ENCODE data around the gene ARHGAP33.
A peak's percentile ranks its signal among the peaks of the same experiment; 100 is the strongest.
"Not testable (repeated sequence)": the region's sequence is repeated elsewhere in the genome, so short reads cannot be mapped to it uniquely, and the experiment has no call there.

Gene ARHGAP33

DNA sequence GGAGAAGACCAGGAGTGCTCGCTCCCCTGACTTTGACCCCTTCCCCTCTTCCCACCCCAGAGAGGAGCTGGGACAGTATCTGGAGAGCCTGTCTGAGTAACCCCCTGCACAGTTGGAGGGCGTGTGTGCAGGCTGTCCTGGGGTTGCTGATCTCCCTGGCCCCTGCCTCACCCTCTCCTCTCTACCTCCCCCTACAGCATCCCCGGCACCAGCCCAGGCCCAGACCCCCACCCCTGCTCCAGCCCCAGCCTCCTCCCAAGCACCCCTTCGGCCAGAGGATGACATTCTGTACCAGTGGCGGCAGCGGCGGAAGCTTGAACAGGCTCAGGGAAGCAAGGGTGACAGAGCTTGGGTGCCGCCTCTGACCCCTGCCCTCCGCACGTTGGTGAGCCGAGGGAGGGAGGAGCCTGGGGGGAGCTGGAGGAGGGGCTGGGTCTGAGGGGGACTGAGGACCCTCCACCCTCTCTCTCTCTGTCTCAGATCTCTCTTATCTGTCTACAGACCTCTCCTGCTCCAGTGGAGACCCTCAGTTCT is 8.7 kb upstream of the ARHGAP33 start:
- Histone ChIP-seq H3K27me3 (replicated peaks) (no peaks in the 10 kb centered on the region), H3K36me3 (replicated peaks) (peaks cover 23% of the 10 kb centered on the region), H3K4me3 (ENCODE audit: low read depth, low read length) (no peak overlapping the region), H3K27ac (no peak overlapping the region)
- no peak for DNase-seq
- in situ Hi-C loops (cut with HindIII; ENCODE audit: low pct_ligation_motif_present, low sequenced_read_pairs), result no loop called here
- TF ChIP-seq, protein P1, sequence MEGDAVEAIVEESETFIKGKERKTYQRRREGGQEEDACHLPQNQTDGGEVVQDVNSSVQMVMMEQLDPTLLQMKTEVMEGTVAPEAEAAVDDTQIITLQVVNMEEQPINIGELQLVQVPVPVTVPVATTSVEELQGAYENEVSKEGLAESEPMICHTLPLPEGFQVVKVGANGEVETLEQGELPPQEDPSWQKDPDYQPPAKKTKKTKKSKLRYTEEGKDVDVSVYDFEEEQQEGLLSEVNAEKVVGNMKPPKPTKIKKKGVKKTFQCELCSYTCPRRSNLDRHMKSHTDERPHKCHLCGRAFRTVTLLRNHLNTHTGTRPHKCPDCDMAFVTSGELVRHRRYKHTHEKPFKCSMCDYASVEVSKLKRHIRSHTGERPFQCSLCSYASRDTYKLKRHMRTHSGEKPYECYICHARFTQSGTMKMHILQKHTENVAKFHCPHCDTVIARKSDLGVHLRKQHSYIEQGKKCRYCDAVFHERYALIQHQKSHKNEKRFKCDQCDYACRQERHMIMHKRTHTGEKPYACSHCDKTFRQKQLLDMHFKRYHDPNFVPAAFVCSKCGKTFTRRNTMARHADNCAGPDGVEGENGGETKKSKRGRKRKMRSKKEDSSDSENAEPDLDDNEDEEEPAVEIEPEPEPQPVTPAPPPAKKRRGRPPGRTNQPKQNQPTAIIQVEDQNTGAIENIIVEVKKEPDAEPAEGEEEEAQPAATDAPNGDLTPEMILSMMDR (IDR thresholded peaks at IDR 0.05; ENCODE audit: low read depth, low read length, missing control alignments), result no peak

DNA sequence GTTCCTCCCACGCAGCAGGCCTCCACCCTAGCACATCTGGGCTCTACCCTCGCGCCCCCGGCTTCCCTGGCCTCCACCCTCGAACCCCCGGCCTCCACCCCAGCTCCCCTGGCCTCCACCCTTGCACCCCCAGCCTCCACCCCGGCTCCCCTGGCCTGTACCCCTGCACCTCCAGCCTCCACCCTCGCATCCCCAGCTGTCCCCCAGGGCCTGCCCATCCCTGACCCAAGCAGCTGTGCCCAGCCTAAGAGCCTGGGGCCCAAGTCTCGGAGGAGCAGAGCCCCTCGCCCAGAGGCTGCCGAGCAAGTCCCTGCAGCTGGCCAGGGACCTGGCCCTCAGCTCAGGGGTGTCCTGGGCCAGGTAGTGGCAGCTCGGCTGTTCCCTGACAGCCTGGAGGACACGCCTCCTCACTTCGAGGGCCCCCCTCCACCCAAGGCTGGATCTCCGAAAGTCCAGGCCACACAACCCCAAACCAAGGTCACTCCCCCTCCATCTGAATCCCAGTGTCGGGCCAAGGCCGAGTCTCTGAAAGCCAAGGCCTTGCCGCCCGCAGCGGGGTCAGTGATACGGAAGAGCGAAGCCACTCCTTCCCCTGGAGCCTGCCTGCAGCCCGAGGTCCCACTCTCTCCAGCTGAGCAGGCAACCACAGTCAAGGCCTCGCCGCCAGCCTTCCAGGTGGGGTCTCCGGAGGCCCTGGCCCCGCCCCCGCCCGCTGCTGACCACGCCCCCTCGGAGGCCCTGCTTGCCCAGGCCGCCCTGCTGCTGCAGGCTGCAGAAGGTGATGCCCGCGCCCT is 7.9 kb upstream of the ARHGAP33 start:
- Histone ChIP-seq H3K27me3 (replicated peaks) (no peaks in the 10 kb centered on the region), H3K36me3 (replicated peaks) (peaks cover 18% of the 10 kb centered on the region), H3K27ac (no peak overlapping the region), H3K4me3 (ENCODE audit: low read depth, low read length) (no peak overlapping the region)
- no peak for DNase-seq
- TF ChIP-seq, protein P1 (IDR thresholded peaks at IDR 0.05; ENCODE audit: low read depth, low read length, missing control alignments), result no peak
- in situ Hi-C loops (cut with HindIII; ENCODE audit: low pct_ligation_motif_present, low sequenced_read_pairs), result no loop called here

DNA sequence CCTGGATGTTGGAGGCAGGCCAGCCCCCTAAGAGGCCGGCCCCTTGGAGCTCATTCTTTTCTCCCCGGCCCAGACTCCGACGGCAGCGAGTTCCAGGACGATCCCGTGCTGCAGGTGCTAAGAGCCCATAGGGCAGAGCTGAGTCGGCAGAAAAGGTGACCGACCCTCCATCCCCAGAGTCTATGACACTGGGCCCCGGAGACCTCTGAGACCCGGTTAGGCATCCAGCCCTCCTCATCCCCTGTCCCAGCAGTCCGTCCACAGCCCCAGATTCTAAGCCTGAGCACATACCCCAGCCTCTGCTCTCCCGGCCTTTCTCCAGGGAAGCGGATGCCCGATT is 7.3 kb upstream of the ARHGAP33 start:
- Histone ChIP-seq H3K36me3 (replicated peaks) (peaks cover 18% of the 10 kb centered on the region), H3K27me3 (replicated peaks) (no peaks in the 10 kb centered on the region), H3K4me3 (ENCODE audit: low read depth, low read length) (no peak overlapping the region), H3K27ac (no peak overlapping the region)
- in situ Hi-C loops (cut with HindIII; ENCODE audit: low pct_ligation_motif_present, low sequenced_read_pairs), result no loop called here
- TF ChIP-seq, protein P1 (IDR thresholded peaks at IDR 0.05; ENCODE audit: low read depth, low read length, missing control alignments), result no peak
- DNase-seq, result no peak

DNA sequence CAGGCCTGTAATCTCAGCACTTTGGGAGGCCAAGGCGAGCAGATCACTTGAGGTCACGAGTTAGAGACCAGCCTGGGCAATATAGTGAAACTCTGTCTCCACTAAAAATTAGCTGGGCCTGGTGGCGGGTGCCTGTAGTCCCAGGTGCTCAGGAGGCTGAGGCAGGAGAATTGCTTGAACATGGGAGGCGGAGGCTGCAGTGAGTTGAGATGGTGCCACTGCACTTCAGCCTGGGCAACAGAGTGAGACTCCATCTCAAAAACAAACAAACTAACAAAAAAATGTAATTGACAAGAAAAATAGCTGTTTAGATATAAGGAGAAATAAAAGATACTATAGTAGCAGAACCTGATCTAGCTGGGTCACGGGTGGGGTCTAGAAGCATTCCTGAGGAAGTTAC is 3.0 kb upstream of the ARHGAP33 start:
- H3K27ac ChIP-seq; DNase-seq; in situ Hi-C loops (cut with HindIII; ENCODE audit: low pct_ligation_motif_present, low sequenced_read_pairs); H3K27me3 ChIP-seq (replicated peaks); H3K36me3 ChIP-seq (replicated peaks); H3K4me3 ChIP-seq (ENCODE audit: low read depth, low read length): not testable (repeated sequence)

DNA sequence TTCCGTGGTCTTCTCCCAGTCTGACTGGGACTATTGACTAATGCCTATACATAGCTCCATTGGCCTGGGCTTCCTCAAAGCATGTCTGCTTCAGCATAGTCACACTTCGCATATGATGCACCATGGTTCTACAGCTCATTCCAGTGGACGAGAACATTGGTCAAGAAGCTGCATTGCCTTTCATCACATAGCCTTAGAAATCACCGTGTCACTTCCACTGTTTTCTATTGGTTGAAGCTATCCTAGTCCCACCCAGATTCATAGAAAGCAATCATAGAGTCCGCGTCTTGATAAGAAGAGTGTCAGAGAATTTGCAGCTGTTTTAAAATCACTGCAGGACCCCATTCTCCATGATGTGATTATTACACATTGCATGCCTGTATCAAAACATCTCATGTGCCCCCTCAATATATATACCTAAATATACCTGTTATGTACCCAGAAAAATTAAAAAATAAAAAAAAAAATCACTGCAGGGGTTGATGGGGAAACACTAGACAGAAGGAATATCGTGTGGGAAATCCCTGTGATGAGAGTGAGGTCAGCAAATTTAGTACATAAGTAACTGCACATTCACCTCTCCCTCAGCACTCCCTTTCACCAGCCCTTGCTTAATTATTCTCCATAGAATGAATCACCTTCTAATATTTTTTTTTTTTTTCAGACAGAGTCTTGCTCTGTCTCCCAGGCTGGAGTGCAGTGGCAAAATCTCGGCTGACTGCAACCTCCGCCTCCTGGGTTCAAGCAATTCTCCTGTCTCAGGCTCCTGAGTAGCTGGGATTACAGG is 2.2 kb upstream of the ARHGAP33 start:
- Histone ChIP-seq H3K36me3 (replicated peaks) (peaks cover 4% of the 10 kb centered on the region), H3K27ac (no peak overlapping the region), H3K4me3 (ENCODE audit: low read depth, low read length) (no peak overlapping the region), H3K27me3 (replicated peaks) (no peaks in the 10 kb centered on the region)
- no peak for DNase-seq
- in situ Hi-C loops (cut with HindIII; ENCODE audit: low pct_ligation_motif_present, low sequenced_read_pairs), result no loop called here
- TF ChIP-seq, protein P1 (IDR thresholded peaks at IDR 0.05; ENCODE audit: low read depth, low read length, missing control alignments), result no peak

DNA sequence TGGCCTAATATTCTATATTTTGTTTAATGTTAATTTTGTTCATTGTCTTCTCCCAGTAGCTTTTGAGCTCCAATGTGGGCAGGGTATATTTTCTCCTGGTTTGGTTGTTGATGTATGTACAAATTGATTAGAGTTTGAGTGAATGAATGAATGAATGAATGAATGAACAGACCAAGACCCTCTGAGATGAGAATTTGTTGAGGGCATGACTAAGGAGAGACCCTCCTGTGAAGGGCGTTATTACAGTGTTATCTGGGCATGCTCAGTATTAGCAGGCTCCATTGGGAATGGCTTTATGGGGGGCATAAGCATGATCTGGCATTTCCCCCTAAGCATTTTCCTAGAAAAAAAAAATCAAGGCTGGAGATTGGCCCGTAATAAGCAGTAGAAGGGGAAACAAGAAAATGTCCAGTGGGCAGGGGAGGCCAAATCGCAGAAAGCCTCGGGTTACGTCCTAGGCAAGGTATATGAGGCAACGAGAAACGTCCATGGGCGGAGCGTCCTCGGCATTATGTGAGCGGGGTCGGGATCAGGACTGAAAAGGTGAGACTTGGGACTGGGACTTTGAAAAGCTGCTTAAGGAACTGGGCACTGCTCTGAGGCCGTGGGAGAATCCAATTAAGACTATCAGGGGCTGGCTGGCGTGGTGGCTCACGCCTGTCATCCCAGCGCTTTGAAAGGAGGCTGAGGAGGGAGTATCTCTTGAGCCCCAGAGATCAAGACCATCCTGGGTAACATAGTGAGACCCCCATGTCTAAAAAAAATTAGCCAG is 904 bp upstream of the ARHGAP33 start:
- in situ Hi-C loops (cut with HindIII; ENCODE audit: low pct_ligation_motif_present, low sequenced_read_pairs), result no loop called here
- DNase-seq, result no peak
- no peaks in the 10 kb centered on the region for H3K36me3 ChIP-seq (replicated peaks)
- TF ChIP-seq, protein P1 (IDR thresholded peaks at IDR 0.05; ENCODE audit: low read depth, low read length, missing control alignments), result no peak
- peak overlapping the region; percentile 29 for H3K4me3 ChIP-seq (ENCODE audit: low read depth, low read length)
- H3K27me3 ChIP-seq (replicated peaks), result no peaks in the 10 kb centered on the region
- H3K27ac ChIP-seq, result no peak overlapping the region
